GM18505 (cell line): Measurements from ENCODE around the gene PCED1B.
"Not testable (repeated sequence)": the region's sequence is repeated elsewhere in the genome, so short reads cannot be mapped to it uniquely, and the experiment has no call there.

Source experiments
- ATAC-seq: cut with Tn5 transposase; IDR thresholded peaks from one replicate; pipeline ENCODE4 v1.9.1; 2021; ENCODE audit not compliant: unreplicated experiment
- POLR2A ChIP-seq: IDR thresholded peaks from 4 replicates; pipeline ENCODE4 v1.6.1; 2011; ENCODE audit warnings: borderline replicate concordance; ENCODE audit not compliant: insufficient read depth, insufficient read length; ENCODE audit errors: extremely low read depth

Gene PCED1B

GRCh38 chr12:47267571-47267970 lies 188.2 kb downstream of the PCED1B start:
- ATAC-seq, result no peak
- no peak for TF ChIP-seq POLR2A

DNA sequence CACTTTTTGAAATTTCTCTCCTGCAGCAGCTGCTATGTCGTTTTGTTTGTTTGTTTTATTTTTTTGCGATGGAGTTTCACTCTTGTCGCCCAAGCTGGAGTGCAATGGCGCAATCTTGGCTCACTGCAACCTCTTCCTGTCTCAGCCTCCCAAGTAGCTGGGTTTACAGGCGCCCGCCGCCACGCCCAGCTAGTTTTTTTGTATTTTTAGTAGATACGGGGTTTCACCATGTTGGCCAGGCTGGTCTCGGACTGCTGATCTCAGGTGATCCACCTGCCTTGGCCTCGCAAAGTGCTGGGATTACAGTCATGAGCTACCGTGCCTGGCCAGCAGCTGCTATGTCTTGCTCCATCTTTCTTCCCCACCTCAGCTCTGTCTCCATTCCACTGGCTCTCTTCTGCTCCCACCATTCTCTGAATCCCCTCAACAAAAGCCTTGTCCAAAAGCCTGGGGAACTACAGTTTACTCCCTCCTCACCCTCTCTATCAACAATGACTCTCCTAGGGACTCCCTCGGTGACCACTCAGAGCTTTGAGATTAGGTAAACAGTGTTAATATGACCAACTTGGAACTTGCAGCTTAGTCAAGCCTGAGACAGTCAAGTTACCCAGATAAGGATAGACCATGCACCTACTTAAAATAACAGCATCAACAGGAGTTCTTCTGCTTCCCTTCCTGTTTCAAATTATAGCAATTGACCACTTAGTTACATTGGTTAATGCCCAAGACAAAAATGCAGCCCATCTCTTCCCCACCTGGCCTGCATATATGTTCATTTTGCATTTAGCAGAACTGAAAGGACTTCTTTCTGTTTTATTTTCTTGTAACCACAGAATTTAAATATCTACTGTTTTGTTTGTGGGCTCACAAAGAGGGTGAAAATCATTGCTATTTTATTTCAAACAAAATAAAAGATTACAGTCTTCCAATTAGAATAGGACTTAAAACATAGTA lies 189.4 kb downstream of the PCED1B start:
- no peak for TF ChIP-seq POLR2A
- peak; percentile 84 for ATAC-seq

DNA sequence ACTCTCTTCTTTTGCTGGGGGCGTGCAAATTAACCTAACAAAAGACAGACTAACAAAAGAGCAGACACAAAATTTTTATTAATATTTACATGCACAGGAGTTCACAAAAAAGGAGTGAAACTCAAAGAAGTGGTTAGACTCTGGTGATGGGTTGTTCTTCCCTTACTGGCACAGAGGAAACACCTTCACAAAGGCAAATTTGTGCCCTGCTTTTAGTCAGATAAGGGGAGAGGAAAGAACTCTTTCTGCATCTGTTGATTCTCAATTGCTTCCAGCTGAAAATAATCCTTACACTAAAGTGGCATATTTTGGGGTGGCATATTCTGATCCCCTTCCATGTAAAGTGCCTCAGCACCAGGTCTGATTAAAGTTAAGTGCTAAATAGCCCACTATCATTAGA lies 190.5 kb downstream of the PCED1B start:
- no peak for TF ChIP-seq POLR2A
- ATAC-seq, result no peak

GRCh38 chr12:47270782-47271664 lies 191.6 kb downstream of the PCED1B start:
- no peak for ATAC-seq
- TF ChIP-seq POLR2A, result no peak

DNA sequence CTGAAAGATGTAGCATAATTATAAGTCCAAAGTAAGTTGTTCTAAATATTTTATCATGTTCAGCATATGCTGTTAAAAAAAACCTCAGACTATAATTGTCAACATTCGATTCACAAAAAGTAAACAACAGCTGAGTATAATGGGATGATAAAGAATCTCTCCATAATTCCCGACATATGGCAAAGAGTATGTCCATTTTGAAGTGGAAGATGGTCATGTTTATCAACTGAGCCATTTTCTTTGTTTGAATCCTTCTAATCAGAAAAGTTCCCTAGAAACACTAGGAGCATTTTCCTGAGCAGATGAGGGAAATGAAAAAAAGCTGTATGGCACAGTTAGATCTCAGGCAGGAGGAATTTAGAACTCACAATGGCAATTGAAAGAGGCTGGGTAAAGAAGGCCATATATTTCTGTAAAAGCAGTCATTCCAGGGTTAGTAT lies 192.4 kb downstream of the PCED1B start:
- TF ChIP-seq POLR2A, result no peak
- no peak for ATAC-seq

- TF ChIP-seq POLR2A, result no peak
- ATAC-seq, result no peak
These were observed 193.2 kb downstream of the PCED1B start for GRCh38 chr12:47272412-47273190.

- TF ChIP-seq POLR2A, result no peak
- no peak for ATAC-seq
These were observed 193.8 kb downstream of the PCED1B start for GRCh38 chr12:47273191-47273626.

- ATAC-seq, result no peak
- no peak for TF ChIP-seq POLR2A
These were observed 195.3 kb downstream of the PCED1B start for GRCh38 chr12:47274760-47275159.

DNA sequence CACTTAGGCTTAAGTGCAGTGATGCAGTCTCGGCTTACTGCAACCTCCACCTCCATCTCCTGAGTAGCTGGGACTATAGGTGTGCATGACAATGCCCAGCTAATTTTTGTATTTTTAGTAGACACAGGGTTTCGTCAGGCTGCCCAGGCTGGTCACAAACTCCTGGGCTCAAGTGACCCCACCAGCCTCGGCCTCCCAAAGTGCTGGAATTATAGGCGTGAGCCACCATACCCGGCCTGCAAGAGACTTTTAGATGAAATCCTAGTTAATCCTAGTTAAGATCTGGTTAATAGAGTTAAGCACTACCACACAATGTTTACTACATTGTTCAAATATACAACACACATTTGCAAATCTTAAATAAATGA lies 196.8 kb downstream of the PCED1B start:
- TF ChIP-seq POLR2A, result no peak
- ATAC-seq, result no peak

DNA sequence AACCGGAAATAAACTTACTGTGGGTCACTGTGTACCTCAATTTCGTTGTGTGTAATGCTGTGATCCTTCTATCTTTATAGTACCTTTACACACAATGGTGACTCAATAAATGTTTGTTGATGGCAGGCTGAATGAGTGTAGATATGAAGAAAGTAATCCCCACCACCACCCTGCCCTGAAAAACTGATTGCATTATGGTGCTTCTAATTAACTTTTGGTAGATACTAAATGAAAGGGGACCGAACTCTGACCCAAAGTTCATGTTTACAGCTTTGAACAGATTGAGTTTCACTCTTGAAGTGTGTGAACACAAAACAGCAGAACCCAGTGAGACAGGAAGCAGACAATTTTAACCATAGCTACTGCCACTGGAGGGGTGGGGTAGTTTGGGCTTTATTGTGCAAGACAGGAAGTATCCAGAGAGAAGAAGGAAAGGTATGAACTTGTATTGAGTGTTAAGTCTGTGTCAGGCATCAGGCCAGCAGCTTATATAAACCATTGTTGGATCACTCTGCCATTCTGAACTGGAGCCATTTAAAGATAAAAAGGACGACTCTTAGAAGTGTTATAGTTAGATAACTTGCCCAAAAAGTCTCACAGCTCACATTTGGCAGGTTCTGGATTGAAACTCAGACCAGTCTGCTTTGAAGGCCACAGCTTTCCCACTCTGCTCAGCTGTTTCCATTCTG lies 197.3 kb downstream of the PCED1B start:
- TF ChIP-seq POLR2A, result no peak

GRCh38 chr12:47277972-47278448 lies 198.6 kb downstream of the PCED1B start:
- no peak for TF ChIP-seq POLR2A
- no peak for ATAC-seq

More for the DNA sequence above, 197.3 kb downstream of the PCED1B start:
- ATAC-seq, result peak; percentile 95

GRCh38 chr12:47279758-47280157 lies 200.3 kb downstream of the PCED1B start:
- not testable (repeated sequence) for ATAC-seq
